Prostate gland (tissue), 2 donors: ENCODE data around the gene CCDC63. TPM values are rescaled to one million over a fixed set of nuclear protein-coding genes. Genes with fewer than 3 reads are reported as not detected.

Experiments used
- DNase-seq: peaks from one replicate; pipeline ENCODE4 v3.0.0-alpha.2; 2019; ENCODE audit warnings: low spot score
- H3K27ac ChIP-seq, 2 donors: fragments of 200-600 bp; sonication (generic); 2 replicates each; pipeline ENCODE4 v1.5.1; 2017 to 2019
- H3K27me3 ChIP-seq: fragments of 200-600 bp; sonication (generic); replicated peaks from 2 replicates; pipeline ENCODE4 v1.5.1; 2019; ENCODE audit not compliant: insufficient read depth
- H3K36me3 ChIP-seq, 2 donors: fragments of 200-600 bp; sonication (generic); 1 replicate in 1 of 2; 2 replicates in 1 of 2; pipeline versions ENCODE4 v1.5.1 to v1.8.1; 2017 to 2019
- H3K4me1 ChIP-seq: fragments of 200-600 bp; sonication (generic); replicated peaks from 2 replicates; pipeline ENCODE4 v1.5.1; 2019
- H3K4me3 ChIP-seq, 2 donors: fragments of 200-600 bp; sonication (generic); 2 replicates each; pipeline ENCODE4 v1.5.1; 2017 to 2019
- H3K9me3 ChIP-seq: fragments of 200-600 bp; sonication (generic); 2 replicates; pipeline ENCODE4 v1.5.1; 2017
- POLR2A ChIP-seq: fragments of 450-650 bp; IDR thresholded peaks from one replicate; pipeline ENCODE4 v1.6.1; 2016; ENCODE audit warnings: antibody characterized with exemption, mild to moderate bottlenecking
- POLR2AphosphoS5 ChIP-seq: sonication (generic); formaldehyde crosslinking; IDR thresholded peaks from one replicate; pipeline ENCODE4 v1.6.1; 2017; ENCODE audit warnings: antibody characterized with exemption
- WGBS: methylation state at CpG from one replicate; pipeline ENCODE4 v1.1.5; 2018; 5-methylcytosine and 5-hydroxymethylcytosine counted together
- intact Hi-C: fragments of 100-400 bp; cut with DNase I; formaldehyde crosslinking; loops from one replicate; pipeline ENCODE4 v1.14.2; 2022
- total RNA-seq, 2 donors: library from RNA; depleted of rRNA; stranded (reverse); fragments of >200 nt; gene quantifications; one replicate each; pipeline ENCODE4 v1.1.0, GENCODE V29; 2016
- TF ChIP-seq, protein P1 (sequence below), 4 experiments: fragments of 200-600 bp in 2 of 4; fragments of 450-650 bp in 2 of 4; sonication (generic) in 2 of 4; IDR thresholded peaks; 1 replicate in 3 of 4; 2 replicates in 1 of 4; pipeline ENCODE4 v1.5.1; 2016 to 2019; ENCODE audit warnings: antibody characterized with exemption in 4 of 4, mild to moderate bottlenecking in 2 of 4, moderate library complexity in 2 of 4

CCDC63 gene
- total RNA-seq, 2 donors from 2014 or later, result 1.2 TPM; not detected in 1

DNA sequence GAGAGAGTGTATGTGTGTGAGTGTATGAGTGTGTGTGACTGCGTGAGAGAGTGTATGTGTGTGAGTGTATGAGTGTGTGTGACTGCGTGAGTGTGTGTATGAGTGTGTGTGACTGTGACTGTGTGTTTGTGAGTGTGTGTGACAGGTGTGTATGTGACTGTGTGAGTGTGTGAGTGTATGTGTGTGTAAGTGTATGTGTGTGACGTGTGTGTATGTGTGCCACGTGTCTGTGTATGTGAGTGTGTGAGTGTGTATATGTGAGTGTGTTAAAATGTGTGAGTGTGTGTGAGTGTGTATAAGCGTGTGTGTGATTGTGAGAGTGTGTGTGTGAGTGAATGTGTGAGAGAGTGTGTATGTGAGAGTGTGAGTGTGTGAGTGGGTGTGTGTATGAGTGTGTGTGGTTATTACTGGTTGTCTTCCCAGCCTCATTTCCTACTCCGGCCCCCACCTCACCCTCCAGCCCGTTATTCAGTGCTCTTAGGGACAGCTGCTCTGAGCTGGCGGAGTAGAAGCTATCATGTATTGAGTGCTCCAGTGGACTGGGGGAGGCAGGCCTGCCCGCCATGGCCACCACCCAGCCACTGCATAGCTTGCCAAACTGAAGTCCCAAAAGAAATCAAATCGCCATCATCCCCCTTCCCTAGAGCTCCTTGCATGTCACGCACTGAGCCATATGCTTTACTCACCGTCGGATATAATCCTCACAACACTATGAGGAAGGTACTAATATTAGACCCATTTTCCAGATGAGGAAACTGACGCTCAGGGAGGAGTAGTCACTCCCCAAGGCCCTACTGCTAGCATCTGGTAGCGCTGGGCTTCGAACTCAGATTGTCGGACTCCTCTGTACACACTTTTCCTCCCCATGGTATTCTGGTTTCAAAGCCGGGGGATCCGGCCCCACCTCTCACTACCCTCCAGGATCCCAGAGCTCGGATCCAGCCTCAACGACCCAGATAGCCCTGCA is 83.8 kb downstream of the CCDC63 start:
- H3K4me1 ChIP-seq, result no peaks in the 10 kb centered on the region
- H3K4me3 ChIP-seq, result no peak overlapping the region
- DNase-seq, result no peak
- intact Hi-C loops, result no loop called here
- no peak overlapping the region for H3K27ac ChIP-seq
- H3K27me3 ChIP-seq, result no peaks in the 10 kb centered on the region
- TF ChIP-seq, protein P1, sequence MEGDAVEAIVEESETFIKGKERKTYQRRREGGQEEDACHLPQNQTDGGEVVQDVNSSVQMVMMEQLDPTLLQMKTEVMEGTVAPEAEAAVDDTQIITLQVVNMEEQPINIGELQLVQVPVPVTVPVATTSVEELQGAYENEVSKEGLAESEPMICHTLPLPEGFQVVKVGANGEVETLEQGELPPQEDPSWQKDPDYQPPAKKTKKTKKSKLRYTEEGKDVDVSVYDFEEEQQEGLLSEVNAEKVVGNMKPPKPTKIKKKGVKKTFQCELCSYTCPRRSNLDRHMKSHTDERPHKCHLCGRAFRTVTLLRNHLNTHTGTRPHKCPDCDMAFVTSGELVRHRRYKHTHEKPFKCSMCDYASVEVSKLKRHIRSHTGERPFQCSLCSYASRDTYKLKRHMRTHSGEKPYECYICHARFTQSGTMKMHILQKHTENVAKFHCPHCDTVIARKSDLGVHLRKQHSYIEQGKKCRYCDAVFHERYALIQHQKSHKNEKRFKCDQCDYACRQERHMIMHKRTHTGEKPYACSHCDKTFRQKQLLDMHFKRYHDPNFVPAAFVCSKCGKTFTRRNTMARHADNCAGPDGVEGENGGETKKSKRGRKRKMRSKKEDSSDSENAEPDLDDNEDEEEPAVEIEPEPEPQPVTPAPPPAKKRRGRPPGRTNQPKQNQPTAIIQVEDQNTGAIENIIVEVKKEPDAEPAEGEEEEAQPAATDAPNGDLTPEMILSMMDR (IDR thresholded peaks at IDR 0.05), result no peak
- TF ChIP-seq POLR2AphosphoS5 (no peak), POLR2A (no peak)
- no peaks in the 10 kb centered on the region for H3K36me3 ChIP-seq
- WGBS, result 87% methylated on average over 21 of the region's 21 CpGs
- no peaks in the 10 kb centered on the region for H3K9me3 ChIP-seq

DNA sequence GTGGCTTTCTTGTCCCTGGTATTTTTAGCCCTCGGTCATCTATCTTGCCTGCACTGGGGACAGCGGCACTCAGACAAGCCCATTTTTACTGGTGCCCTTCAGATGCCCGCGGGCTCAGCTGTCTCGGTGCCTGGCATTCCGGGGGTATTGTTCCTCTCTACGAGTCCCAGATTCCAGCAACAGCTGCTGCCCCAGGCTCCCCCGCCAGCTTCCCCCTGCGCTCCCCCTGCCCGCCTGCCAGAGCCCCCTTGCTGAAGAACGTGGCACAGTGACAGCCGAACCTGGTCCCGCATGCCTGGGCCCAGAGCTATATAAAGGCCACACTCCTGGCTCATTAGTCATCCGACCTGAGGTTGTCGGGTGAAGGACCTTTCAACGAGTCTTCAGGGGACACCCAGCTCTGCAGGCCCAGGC is 84.5 kb downstream of the CCDC63 start:
- Histone ChIP-seq H3K27me3 (no peaks in the 10 kb centered on the region), H3K4me1 (no peaks in the 10 kb centered on the region), H3K27ac (no peak overlapping the region), H3K4me3 (no peak overlapping the region), H3K9me3 (no peaks in the 10 kb centered on the region), H3K36me3 (no peaks in the 10 kb centered on the region)
- TF ChIP-seq POLR2A (no peak), POLR2AphosphoS5 (no peak)
- TF ChIP-seq, protein P1 (IDR thresholded peaks at IDR 0.05), result no peak
- 52% methylated on average over 13 of the region's 16 CpGs for WGBS
- DNase-seq, result no peak
- intact Hi-C loops, result no loop called here

DNA sequence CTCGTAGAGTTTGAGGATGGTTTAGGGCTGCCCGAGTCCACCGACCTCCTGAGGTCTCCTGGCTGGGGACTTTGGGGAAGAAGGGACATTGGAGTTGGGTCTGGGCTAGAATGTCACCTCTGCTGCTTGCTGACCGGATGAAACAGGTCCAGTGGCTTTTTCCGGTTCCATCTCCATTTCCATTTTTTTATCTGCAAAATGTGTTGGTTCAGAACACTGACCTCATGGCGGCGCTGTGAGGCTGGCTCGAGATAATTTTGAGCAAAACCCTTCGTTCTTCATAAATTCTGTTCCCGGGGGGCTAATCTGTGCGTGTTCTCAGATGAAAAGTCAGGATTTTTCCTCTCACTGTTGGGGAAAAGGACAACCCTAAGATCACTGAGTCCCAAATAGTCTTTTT is 85.3 kb downstream of the CCDC63 start:
- H3K36me3 ChIP-seq, result no peaks in the 10 kb centered on the region
- no peaks in the 10 kb centered on the region for H3K4me1 ChIP-seq
- TF ChIP-seq, protein P1 (IDR thresholded peaks at IDR 0.05), result no peak
- H3K27ac ChIP-seq, result no peak overlapping the region
- 40% methylated on average over 11 of the region's 11 CpGs for WGBS
- H3K9me3 ChIP-seq, result no peaks in the 10 kb centered on the region
- H3K27me3 ChIP-seq, result no peaks in the 10 kb centered on the region
- intact Hi-C loops, result no loop called here
- H3K4me3 ChIP-seq, result no peak overlapping the region
- no peak for DNase-seq

DNA sequence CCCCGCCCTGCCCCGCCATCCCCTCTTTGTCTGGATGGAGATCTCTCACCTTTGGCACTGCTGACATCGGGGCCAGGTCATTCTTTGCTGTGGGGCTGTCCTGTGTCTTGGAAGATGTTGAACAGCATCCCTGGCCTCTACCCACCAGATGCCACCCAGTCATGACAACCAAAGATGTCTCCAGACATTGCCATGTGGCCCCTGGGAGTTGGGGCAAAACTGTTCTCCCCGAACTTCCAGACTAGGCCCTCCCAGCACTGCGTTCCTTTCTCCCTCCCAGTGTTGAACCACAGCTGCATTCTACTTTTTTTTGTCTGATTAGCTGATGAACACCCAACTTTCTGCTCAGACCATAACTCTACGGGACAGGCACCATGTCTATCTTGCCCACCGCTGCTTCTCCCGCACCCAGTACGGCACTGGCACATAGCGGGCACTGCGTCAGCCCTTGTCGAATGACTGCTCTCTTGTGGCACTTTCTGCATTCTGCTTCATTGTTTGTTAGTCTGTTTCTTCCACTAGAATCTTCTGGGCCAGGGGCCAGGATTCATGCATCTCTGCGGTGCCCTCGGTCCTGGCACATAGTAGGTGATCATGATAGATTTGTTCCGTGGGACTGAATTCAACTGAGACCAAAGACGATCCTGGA is 86.7 kb downstream of the CCDC63 start:
- Histone ChIP-seq H3K9me3 (no peaks in the 10 kb centered on the region), H3K4me3 (no peak overlapping the region), H3K27me3 (no peaks in the 10 kb centered on the region), H3K27ac (no peak overlapping the region), H3K4me1 (no peaks in the 10 kb centered on the region), H3K36me3 (no peaks in the 10 kb centered on the region)
- DNase-seq, result no peak
- TF ChIP-seq, protein P1 (IDR thresholded peaks at IDR 0.05), result no peak
- TF ChIP-seq POLR2A (no peak), POLR2AphosphoS5 (no peak)
- WGBS, result 93% methylated on average over 16 of the region's 16 CpGs
- intact Hi-C loops, result no loop called here
